GM12873 (cell line): ENCODE results near the gene LMAN2.
A peak's percentile ranks its signal among the peaks of the same experiment; 100 is the strongest.

ENCODE experiments used
- CTCF ChIP-seq: IDR thresholded peaks from 2 replicates; pipeline ENCODE4 v1.5.1; 2012; ENCODE audit warnings: low read depth, mild to moderate bottlenecking, moderate library complexity, low read length, control low read depth; ENCODE audit not compliant: insufficient read depth; ENCODE audit errors: missing control alignments

Gene LMAN2

GRCh38 chr5:177371120-177372033 lies 19.9 kb upstream of the LMAN2 start:
- no peak for TF ChIP-seq CTCF

GRCh38 chr5:177370488-177371119 lies 19.1 kb upstream of the LMAN2 start:
- TF ChIP-seq CTCF, result no peak

DNA sequence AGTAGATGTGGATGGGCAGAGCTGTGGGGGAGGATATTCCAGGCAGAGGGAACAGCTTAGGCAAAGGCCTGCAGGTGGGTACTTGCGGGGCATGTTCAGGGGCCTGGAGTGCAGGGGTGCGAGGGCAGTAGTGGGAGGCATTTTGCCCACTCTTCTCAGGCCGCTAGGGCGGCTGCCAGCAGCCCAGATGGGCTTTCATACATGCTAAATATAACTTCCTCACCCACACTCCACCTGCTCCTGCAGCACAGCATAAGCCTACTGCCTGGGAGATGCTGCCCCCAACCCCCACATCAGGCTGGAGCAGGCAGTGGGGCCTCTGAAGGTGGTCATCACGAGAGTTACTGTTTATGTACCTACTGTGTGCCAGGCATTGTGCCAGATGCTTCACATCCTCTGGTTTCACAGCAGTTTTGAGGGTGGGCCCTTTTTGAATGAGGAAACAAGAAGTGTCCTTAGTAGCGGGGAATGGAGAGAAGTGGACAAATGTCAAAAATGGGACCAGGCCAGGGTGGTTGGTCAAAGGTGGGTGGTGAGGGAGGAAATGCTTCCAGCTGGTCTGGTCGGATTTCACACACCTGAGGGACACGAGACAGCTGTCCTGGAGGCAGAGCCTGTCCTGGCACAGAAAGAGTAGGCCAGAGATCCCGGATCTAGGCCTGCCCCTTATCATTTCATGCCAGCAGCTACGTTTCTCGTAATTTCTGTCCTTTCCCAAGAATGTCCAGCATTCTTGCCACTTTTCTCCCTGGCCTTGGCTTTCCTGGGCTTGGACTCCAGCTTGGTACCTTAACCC lies 18.4 kb upstream of the LMAN2 start:
- TF ChIP-seq CTCF, result no peak

GRCh38 chr5:177368869-177369644 lies 17.6 kb upstream of the LMAN2 start:
- peak; percentile 85 for TF ChIP-seq CTCF

DNA sequence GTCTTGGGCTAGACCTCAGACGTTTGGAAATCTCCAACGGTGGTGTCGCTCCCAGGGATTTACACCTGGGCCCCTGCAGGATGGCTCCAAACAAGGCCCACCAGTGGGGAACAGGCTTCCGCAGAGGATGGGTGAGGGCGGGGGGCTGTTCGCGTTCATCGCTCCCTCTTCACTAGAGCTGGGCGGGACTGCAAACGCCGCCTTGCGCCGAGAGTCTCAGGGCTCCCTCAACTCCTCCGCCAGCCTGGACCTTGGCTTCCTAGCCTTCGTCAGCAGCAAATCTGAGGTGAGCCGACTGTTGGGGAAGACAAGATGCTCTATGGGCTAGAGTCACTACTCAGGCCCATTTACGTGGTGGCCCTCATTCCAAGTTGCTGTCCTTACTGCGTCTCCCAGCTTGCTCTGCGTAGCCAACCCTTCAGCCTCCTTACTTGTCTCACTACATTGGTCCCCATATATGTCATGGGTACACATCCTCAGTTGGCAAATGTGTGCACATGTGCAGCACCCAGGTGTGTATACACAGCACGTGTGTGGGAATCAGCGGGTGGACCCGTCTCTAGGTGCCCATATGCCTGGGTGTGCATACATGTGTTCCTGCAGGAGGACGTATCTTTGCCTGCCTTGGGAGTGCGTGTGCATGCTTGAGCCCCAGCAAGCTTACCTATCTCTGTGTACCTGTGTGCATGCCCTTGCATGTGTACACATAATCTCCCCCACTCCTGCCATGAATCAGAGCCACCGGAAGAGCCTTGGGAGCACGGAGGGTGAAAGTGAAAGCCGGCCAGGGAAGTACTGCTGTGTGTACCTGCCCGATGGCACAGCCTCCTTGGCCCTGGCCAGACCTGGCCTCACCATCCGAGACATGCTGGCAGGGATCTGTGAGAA lies 16.8 kb upstream of the LMAN2 start:
- no peak for TF ChIP-seq CTCF

DNA sequence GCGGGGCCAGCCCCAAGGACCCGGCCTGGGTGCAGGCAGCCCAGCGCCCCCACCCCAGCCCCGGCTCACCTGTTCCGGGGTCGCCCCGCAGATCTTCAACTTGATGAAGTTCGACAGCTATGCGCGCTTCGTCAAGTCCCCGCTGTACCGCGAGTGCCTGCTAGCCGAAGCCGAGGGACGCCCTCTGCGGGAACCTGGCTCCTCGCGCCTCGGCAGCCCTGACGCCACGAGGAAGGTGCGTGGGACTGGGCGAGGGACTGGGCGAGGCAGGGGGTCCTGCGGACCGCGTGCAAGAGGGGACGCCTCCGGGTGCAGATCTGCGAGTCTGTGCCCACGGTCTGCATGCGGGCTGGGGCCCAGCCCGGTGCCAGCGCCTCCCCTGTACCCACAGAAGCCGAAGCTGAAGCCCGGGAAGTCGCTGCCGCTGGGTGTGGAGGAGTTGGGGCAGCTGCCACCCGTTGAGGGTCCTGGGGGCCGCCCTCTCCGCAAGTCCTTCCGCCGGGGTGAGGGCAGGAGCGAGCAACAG lies 15.9 kb upstream of the LMAN2 start:
- TF ChIP-seq CTCF, result no peak
